SK-MEL-5 (cell line): ENCODE data around the gene SFMBT1. TPM values are rescaled to one million over a fixed set of nuclear protein-coding genes. Genes with fewer than 3 reads are reported as not detected.

ENCODE experiments used
- DNase-seq: peaks from one replicate; pipeline ENCODE4 v3.0.0-alpha.2; 2016; ENCODE audit warnings: low read depth, low spot score
- in situ Hi-C: cut with HindIII; loops from 2 replicates; pipeline ENCODE4 v1.10.0; 2016; ENCODE audit warnings: low sequenced_read_pairs, high pct_unique_total_duplicates, low pct_unique_long_range_greater_than_20kb
- total RNA-seq: library from RNA; depleted of rRNA; stranded (reverse); fragments of >200 nt; shearing (Covaris generic); gene quantifications from 2 replicates; pipeline ENCODE4 v1.2.3, GENCODE V29; 2014

The SFMBT1 gene
- total RNA-seq, 1 experiment from 2014 or later, result 16.4 TPM

- no peak for DNase-seq
- in situ Hi-C loops, result no loop called here
Measured at GRCh38 chr3:52886049-52886730, 159.7 kb downstream of the SFMBT1 start.

- DNase-seq, result no peak
- in situ Hi-C loops, result no loop called here
Measured at GRCh38 chr3:52882377-52882776, 163.5 kb downstream of the SFMBT1 start.

GRCh38 chr3:52881871-52882270 is 164.0 kb downstream of the SFMBT1 start:
- DNase-seq, result no peak
- in situ Hi-C loops, result no loop called here

- DNase-seq, result no peak
- in situ Hi-C loops, result no loop called here
Measured at GRCh38 chr3:52880474-52880873, 165.4 kb downstream of the SFMBT1 start.

- in situ Hi-C loops, result no loop called here
- no peak for DNase-seq
Measured at GRCh38 chr3:52880047-52880446, 165.8 kb downstream of the SFMBT1 start.

- in situ Hi-C loops, result no loop called here
- no peak for DNase-seq
Measured at GRCh38 chr3:52879581-52879980, 166.3 kb downstream of the SFMBT1 start.

- no peak for DNase-seq
- in situ Hi-C loops, result no loop called here
Measured at GRCh38 chr3:52879090-52879489, 166.8 kb downstream of the SFMBT1 start.

GRCh38 chr3:52877085-52877484 is 168.8 kb downstream of the SFMBT1 start:
- in situ Hi-C loops, result no loop called here
- no peak for DNase-seq

GRCh38 chr3:52874864-52875587 is 170.8 kb downstream of the SFMBT1 start:
- in situ Hi-C loops, result no loop called here
- DNase-seq, result no peak

- in situ Hi-C loops, result no loop called here
- no peak for DNase-seq
Measured at GRCh38 chr3:52874160-52874701, 171.6 kb downstream of the SFMBT1 start.

GRCh38 chr3:52873433-52874159 is 172.3 kb downstream of the SFMBT1 start:
- in situ Hi-C loops, result no loop called here
- no peak for DNase-seq

GRCh38 chr3:52872245-52872644 is 173.6 kb downstream of the SFMBT1 start:
- no peak for DNase-seq

GRCh38 chr3:52871761-52872160 is 174.1 kb downstream of the SFMBT1 start:
- in situ Hi-C loops, result no loop called here
- DNase-seq, result no peak

More at GRCh38 chr3:52872245-52872644, 173.6 kb downstream of the SFMBT1 start:
- in situ Hi-C loops, result no loop called here

GRCh38 chr3:52870471-52870870 is 175.4 kb downstream of the SFMBT1 start:
- no peak for DNase-seq
- in situ Hi-C loops, result no loop called here

- in situ Hi-C loops, result no loop called here
- DNase-seq, result no peak
Measured at GRCh38 chr3:52866427-52866826, 179.4 kb downstream of the SFMBT1 start.

GRCh38 chr3:52865994-52866393 is 179.9 kb downstream of the SFMBT1 start:
- in situ Hi-C loops, result no loop called here
- no peak for DNase-seq

- DNase-seq, result no peak
- in situ Hi-C loops, result no loop called here
Measured at GRCh38 chr3:52860424-52860768, 185.5 kb downstream of the SFMBT1 start.

- in situ Hi-C loops, result no loop called here
- DNase-seq, result no peak
Measured at GRCh38 chr3:52859686-52860423, 186.0 kb downstream of the SFMBT1 start.
